GM19328 (cell line): Measurements from ENCODE around the gene SPATA12.

Experiments
- ATAC-seq: cut with Tn5 transposase; IDR thresholded peaks from one replicate; pipeline ENCODE4 v1.9.1; 2021; ENCODE audit warnings: mild to moderate bottlenecking, moderate library complexity; ENCODE audit not compliant: unreplicated experiment

SPATA12 gene

DNA sequence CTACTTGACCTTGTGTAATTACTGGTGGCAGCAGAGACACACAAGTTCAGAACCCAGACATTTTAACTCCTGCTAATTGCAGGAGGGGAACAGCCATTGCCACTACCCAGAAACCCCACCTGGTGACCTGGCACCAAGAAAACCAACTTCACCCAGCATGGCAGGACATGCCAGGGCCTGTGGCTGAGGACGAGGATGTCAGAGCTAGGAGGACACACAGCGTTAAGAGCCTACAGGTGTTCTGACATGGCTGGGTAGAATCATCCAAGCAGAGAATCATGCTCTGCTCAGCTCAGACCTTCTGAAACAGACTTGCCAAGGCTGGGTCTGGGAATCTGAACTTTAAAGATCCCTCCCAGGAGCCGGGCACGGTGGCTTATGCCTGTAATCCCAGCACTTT is 11.7 kb upstream of the SPATA12 start:
- no peak for ATAC-seq

GRCh38 chr3:57052662-57053061 is 7.8 kb upstream of the SPATA12 start:
- no peak for ATAC-seq

GRCh38 chr3:57053122-57053521 is 7.3 kb upstream of the SPATA12 start:
- ATAC-seq, result no peak

DNA sequence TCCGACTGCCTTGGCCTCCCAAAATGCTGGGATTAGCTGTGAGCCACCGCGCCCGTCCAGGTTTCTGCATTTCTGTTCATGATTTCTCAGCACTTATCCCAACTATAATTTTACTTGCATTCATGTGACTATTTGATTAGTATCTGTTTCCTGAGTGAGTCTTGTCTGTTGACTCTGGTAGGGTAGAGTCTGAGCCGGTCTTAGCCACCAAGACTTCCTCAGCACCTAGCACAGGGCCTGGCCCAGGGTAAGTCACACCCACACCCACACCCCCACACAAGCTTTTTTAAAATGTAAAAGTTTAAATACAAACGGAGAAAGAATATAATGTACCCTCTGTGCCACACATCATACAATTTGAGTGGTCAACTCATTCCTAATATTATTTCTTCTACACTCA is 3.1 kb upstream of the SPATA12 start:
- no peak for ATAC-seq

GRCh38 chr3:57059411-57059810 is 1.1 kb upstream of the SPATA12 start:
- ATAC-seq, result no peak

GRCh38 chr3:57061556-57061955 is 1.1 kb downstream of the SPATA12 start:
- no peak for ATAC-seq

GRCh38 chr3:57062101-57062631 is 1.7 kb downstream of the SPATA12 start:
- no peak for ATAC-seq

- ATAC-seq, result no peak
Observed at GRCh38 chr3:57063032-57063431, 2.6 kb downstream of the SPATA12 start.

GRCh38 chr3:57064001-57064400 is 3.5 kb downstream of the SPATA12 start:
- ATAC-seq, result no peak

- no peak for ATAC-seq
Observed at GRCh38 chr3:57064572-57064971, 4.1 kb downstream of the SPATA12 start.

DNA sequence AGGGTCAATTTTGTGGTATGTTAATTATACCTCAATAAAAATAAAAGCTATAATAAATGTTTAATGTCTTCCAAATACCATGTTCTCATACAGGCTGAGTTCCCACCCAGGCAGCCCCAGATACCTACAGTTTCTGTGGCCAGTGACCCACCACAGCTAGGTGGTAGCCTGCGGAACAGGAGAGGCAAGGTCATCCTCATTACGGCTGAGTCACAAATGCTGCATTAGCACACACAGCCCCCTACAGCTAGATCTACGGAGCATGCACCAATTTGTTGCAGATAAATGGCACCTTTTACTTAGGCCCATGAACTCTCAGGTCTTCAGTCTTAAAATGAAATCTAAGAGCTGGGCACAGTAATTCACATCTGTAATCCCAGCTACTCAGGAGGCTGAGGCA is 5.1 kb downstream of the SPATA12 start:
- no peak for ATAC-seq

DNA sequence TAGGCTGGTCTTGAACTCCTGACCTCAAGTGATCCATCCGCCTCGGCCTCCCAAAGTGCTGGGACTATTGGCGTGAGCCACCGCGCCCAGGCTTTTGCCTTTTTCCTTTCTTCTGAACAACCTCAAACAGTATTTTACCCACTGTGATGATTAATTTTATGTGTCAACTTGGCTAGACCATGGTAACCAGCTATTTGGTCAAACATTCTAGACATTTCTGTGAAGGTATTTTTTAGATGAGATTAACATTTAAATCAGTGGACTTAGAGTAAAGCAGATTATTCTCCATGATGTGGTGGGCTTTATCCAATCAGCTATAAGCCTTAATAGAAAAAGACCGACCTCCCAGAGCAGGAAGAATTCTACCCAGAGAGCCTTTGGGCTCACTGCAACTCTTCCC is 6.0 kb downstream of the SPATA12 start:
- no peak for ATAC-seq

- peak; percentile 95 for ATAC-seq
Observed at GRCh38 chr3:57068437-57069089, 8.1 kb downstream of the SPATA12 start.

DNA sequence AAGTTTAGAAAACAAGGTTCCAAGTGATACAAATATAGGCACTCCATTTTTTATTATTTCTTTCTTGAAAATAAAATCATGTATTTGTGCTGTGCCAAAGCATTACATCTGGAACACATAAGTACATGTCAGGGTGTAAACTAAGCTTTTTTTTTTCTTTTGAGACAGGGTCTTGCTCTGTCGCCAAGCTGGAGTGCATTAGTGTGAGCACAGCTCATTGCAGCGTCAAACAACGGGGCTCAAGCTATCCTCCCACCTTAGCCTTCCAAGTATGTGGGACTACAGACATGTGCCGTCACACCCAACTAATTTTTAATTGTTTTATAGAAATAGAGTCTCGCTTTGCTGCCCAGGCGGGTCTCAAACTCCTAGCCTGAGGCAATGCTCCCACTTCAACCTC is 9.0 kb downstream of the SPATA12 start:
- ATAC-seq, result no peak

GRCh38 chr3:57073628-57074027 is 13.2 kb downstream of the SPATA12 start:
- no peak for ATAC-seq

- no peak for ATAC-seq
Observed at GRCh38 chr3:57074135-57074534, 13.7 kb downstream of the SPATA12 start.

DNA sequence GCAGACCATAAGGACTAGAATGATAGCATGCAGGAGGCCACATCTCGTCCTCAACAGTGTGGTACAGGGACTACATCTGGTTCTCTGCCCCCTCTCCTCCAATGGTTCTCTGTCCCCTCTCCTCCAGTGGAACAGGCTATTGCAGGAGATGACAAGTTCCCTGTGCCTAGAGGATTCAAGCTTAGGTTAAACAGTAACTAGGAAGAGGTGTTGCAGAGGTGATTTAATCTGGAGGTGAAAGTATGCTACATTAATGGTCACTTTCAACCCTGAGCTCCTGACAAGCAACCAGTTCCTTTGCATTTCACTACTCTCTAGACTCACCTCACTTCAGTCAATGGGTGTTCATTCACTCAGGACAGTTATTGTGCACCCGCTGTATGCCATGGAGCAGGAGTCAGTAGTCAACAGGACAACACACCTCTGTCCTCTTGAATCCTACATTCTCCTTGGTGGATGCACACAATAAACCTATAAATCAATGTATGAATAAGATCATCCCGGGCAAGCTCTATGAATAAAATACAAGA is 16.0 kb downstream of the SPATA12 start:
- ATAC-seq, result no peak

- ATAC-seq, result no peak
Observed at GRCh38 chr3:57077630-57078343, 17.3 kb downstream of the SPATA12 start.

- ATAC-seq, result no peak
Observed at GRCh38 chr3:57078344-57078634, 17.8 kb downstream of the SPATA12 start.

GRCh38 chr3:57078635-57079473 is 18.4 kb downstream of the SPATA12 start:
- no peak for ATAC-seq

- ATAC-seq, result no peak
Observed at GRCh38 chr3:57079474-57079831, 19.0 kb downstream of the SPATA12 start.

DNA sequence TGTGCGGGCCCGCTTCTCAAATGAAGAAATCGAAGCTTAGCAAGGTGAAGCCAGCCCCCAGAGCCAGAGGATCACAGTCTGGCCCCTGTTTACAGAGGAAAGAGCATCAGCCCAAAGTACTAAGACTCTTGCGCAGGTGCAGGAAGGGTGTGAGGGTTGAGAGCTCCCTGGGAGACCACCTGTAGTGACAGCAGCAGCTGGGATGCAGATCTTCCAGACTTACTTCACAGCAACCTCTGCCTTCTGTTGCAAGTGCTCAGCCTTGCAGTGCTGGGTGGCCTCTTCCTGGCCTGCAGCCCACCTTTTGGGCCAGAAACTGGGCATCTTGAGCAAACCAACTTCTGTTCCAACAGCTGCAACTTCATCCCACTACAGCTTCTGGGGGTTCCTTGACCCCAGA is 19.7 kb downstream of the SPATA12 start:
- no peak for ATAC-seq
